GM12865 (cell line): Measurements from ENCODE around the gene ERLIN1.

Source experiments
- DNase-seq: peaks from one replicate; pipeline ENCODE4 v3.0.0; 2010; ENCODE audit warnings: low read depth
- H3K4me3 ChIP-seq: 2 replicates; pipeline ENCODE4 v1.5.1; 2011; ENCODE audit warnings: mild to moderate bottlenecking, low read depth, low read length, control low read depth
- CTCF ChIP-seq: IDR thresholded peaks from 2 replicates; pipeline ENCODE4 v1.5.1; 2011; ENCODE audit warnings: low read length, control low read depth, low read depth, inconsistent platforms; ENCODE audit not compliant: insufficient read depth; ENCODE audit errors: missing control alignments

ERLIN1 gene

GRCh38 chr10:100209303-100209702 is 23.5 kb upstream of the ERLIN1 start:
- no peak overlapping the region for H3K4me3 ChIP-seq
- DNase-seq, result no peak
- no peak for TF ChIP-seq CTCF

GRCh38 chr10:100208276-100208675 is 22.4 kb upstream of the ERLIN1 start:
- no peak overlapping the region for H3K4me3 ChIP-seq
- no peak for TF ChIP-seq CTCF
- no peak for DNase-seq

- TF ChIP-seq CTCF, result no peak
- DNase-seq, result no peak
Observed at GRCh38 chr10:100204370-100204769, 18.5 kb upstream of the ERLIN1 start.

GRCh38 chr10:100201549-100201948 is 15.7 kb upstream of the ERLIN1 start:
- H3K4me3 ChIP-seq, result no peak overlapping the region
- no peak for TF ChIP-seq CTCF
- DNase-seq, result no peak

More at GRCh38 chr10:100204370-100204769, 18.5 kb upstream of the ERLIN1 start:
- H3K4me3 ChIP-seq, result no peak overlapping the region

- no peak for DNase-seq
- H3K4me3 ChIP-seq, result no peak overlapping the region
- TF ChIP-seq CTCF, result no peak
Observed at GRCh38 chr10:100194711-100195110, 8.9 kb upstream of the ERLIN1 start.

- no peak for TF ChIP-seq CTCF
- DNase-seq, result no peak
- no peak overlapping the region for H3K4me3 ChIP-seq
Observed at GRCh38 chr10:100192350-100192749, 6.5 kb upstream of the ERLIN1 start.
